Measurements from ENCODE around the gene UBE2Z. TPM values are rescaled to one million over a fixed set of nuclear protein-coding genes. Genes with fewer than 3 reads are reported as not detected.

Gene UBE2Z
- total RNA-seq, 1 experiment from 2014 or later, result 119 TPM

Other genes starting within 250 kb of the UBE2Z start
- not detected for gene PRAC1, start 185.9 kb upstream of the UBE2Z start, total RNA-seq (2021; ENCODE audit: unreplicated experiment)
- gene PRAC2, start 185.2 kb upstream of the UBE2Z start, total RNA-seq (2021; ENCODE audit: unreplicated experiment), result not detected
- 7.8 TPM for gene HOXB13, start 179.7 kb upstream of the UBE2Z start, total RNA-seq (2021; ENCODE audit: unreplicated experiment)
- 0.79 TPM for gene TTLL6, start 91.2 kb upstream of the UBE2Z start, total RNA-seq (2021; ENCODE audit: unreplicated experiment)
- 151 TPM for gene CALCOCO2, start 77.4 kb upstream of the UBE2Z start, total RNA-seq (2021; ENCODE audit: unreplicated experiment)
- 188 TPM for gene ATP5MC1, start 15.6 kb upstream of the UBE2Z start, total RNA-seq (2021; ENCODE audit: unreplicated experiment)
- gene SNF8, start 36.4 kb downstream of the UBE2Z start, total RNA-seq (2021; ENCODE audit: unreplicated experiment), result 178 TPM
- gene GIP, start 60.2 kb downstream of the UBE2Z start, total RNA-seq (2021; ENCODE audit: unreplicated experiment), result not detected
- gene IGF2BP1, start 89.0 kb downstream of the UBE2Z start, total RNA-seq (2021; ENCODE audit: unreplicated experiment), result 0.91 TPM
- not detected for gene B4GALNT2, start 224.4 kb downstream of the UBE2Z start, total RNA-seq (2021; ENCODE audit: unreplicated experiment)

Measured in HCT116 (cell line).